HCT116 (cell line): ENCODE measurements around the gene LSM7.

Experiments used
- CTCF ChIP-seq, 3 experiments: fragments of 200-600 bp in 1 of 3; sonication (generic) in 1 of 3; IDR thresholded peaks in 2 of 3; conservative IDR thresholded peaks in 1 of 3; 2 replicates each; pipeline ENCODE4 v1.5.1; 2012 to 2017; ENCODE audit warnings: low read depth in 2 of 3, low read length in 2 of 3, antibody characterized with exemption in 1 of 3, borderline replicate concordance in 1 of 3, control low read depth in 1 of 3, mild to moderate bottlenecking in 1 of 3, mixed read lengths in 1 of 3, mixed run types in 1 of 3, moderate library complexity in 1 of 3; ENCODE audit not compliant: insufficient read depth in 1 of 3
- EZH2phosphoT487 ChIP-seq: fragments of 200-600 bp; IDR thresholded peaks from 2 replicates; pipeline ENCODE4 v1.6.1; 2018; ENCODE audit warnings: antibody characterized with exemption, borderline replicate concordance
- FOSL1 ChIP-seq: IDR thresholded peaks from 2 replicates; pipeline ENCODE4 v1.6.1; 2012; ENCODE audit warnings: low read depth
- RAD21 ChIP-seq: IDR thresholded peaks from 2 replicates; pipeline ENCODE4 v1.6.1; 2012; ENCODE audit warnings: low read depth, mild to moderate bottlenecking
- SRF ChIP-seq: IDR thresholded peaks from 2 replicates; pipeline ENCODE4 v1.6.1; 2012; ENCODE audit warnings: low read depth

GRCh38 chr19:2329149-2329478 is 728 bp upstream of the LSM7 start:
- TF ChIP-seq CTCF (IDR thresholded peaks at IDR 0.05 in 2 of 3, conservative IDR thresholded peaks at IDR 0.05 in 1 of 3; ENCODE audit: borderline replicate concordance in 1 of 3, insufficient read depth in 1 of 3, low read depth in 2 of 3, low read length in 2 of 3) (no peak), EZH2phosphoT487 (no peak), FOSL1 (no peak), SRF (no peak), RAD21 (no peak)
